BLaER1 (cell line): ENCODE results near the gene PRR14.

Experiments used
- H3K27ac ChIP-seq: shearing (Covaris generic); formaldehyde crosslinking; 2 replicates; pipeline ENCODE4 v1.8.1; 2022
- H3K27me3 ChIP-seq: shearing (Covaris generic); formaldehyde crosslinking; 2 replicates; pipeline ENCODE4 v1.8.1; 2022
- H3K36me3 ChIP-seq: shearing (Covaris generic); formaldehyde crosslinking; 2 replicates; pipeline ENCODE4 v1.8.1; 2022
- H3K4me1 ChIP-seq: shearing (Covaris generic); formaldehyde crosslinking; 2 replicates; pipeline ENCODE4 v1.8.1; 2022
- H3K4me2 ChIP-seq: shearing (Covaris generic); formaldehyde crosslinking; 2 replicates; pipeline ENCODE4 v1.8.1; 2022
- H3K4me3 ChIP-seq: shearing (Covaris generic); formaldehyde crosslinking; 2 replicates; pipeline ENCODE4 v1.8.1; 2022
- H3K9ac ChIP-seq: shearing (Covaris generic); formaldehyde crosslinking; 2 replicates; pipeline ENCODE4 v1.8.1; 2022
- H3K9me3 ChIP-seq: shearing (Covaris generic); formaldehyde crosslinking; 2 replicates; pipeline ENCODE4 v1.8.1; 2022
- H4K20me1 ChIP-seq: shearing (Covaris generic); formaldehyde crosslinking; 2 replicates; pipeline ENCODE4 v1.8.1; 2022
- Cebpa-rat ChIP-seq: shearing (Covaris generic); IDR thresholded peaks from 2 replicates; pipeline ENCODE4 v1.8.1; 2022

Gene PRR14

GRCh38 chr16:30650369-30651123 lies at the start of gene PRR14:
Gene PRR14, plus strand, starts transcription at chr16:30650960. Its CDS starts 686 bp downstream, at chr16:30651646.
- Histone ChIP-seq H3K4me3 (peak within 1 kb of the TSS; percentile 75), H3K27ac (peak within 1 kb of the TSS; percentile 91), H3K9ac (peak within 1 kb of the TSS; percentile 81), H3K4me1 (peaks cover 34% of the 10 kb centered on the region), H3K36me3 (peaks cover 30% of the 10 kb centered on the region), H4K20me1 (no peaks in the 10 kb centered on the region), H3K9me3 (no peaks in the 10 kb centered on the region), H3K4me2 (peak within 1 kb of the TSS; percentile 90), H3K27me3 (no peaks in the 10 kb centered on the region)
- TF ChIP-seq Cebpa-rat: no peak

GRCh38 chr16:30601966-30602365 lies 48.8 kb upstream of the PRR14 start:
- Histone ChIP-seq H4K20me1 (peaks cover 21% of the 10 kb centered on the region; the same call in 1 of the 2 replicates), H3K27ac (no peak overlapping the region), H3K36me3 (peaks cover 70% of the 10 kb centered on the region), H3K9me3 (no peaks in the 10 kb centered on the region), H3K4me1 (no peaks in the 10 kb centered on the region), H3K4me2 (no peak overlapping the region), H3K27me3 (no peaks in the 10 kb centered on the region), H3K9ac (no peak overlapping the region), H3K4me3 (no peak overlapping the region)
- no peak for TF ChIP-seq Cebpa-rat

- Histone ChIP-seq H4K20me1 (peaks cover 21% of the 10 kb centered on the region; the same call in 1 of the 2 replicates), H3K4me1 (0 out of 2 replicates have a peak, but pooled peaks cover 3% of the 10 kb centered on the region), H3K9me3 (no peaks in the 10 kb centered on the region), H3K36me3 (peaks cover 78% of the 10 kb centered on the region), H3K27ac (no peak overlapping the region), H3K4me3 (no peak overlapping the region), H3K9ac (no peak overlapping the region), H3K4me2 (no peak overlapping the region), H3K27me3 (no peaks in the 10 kb centered on the region)
- TF ChIP-seq Cebpa-rat: no peak
These were observed 48.0 kb upstream of the PRR14 start for GRCh38 chr16:30602616-30603277.

- peaks cover 21% of the 10 kb centered on the region; the same call in 1 of the 2 replicates for H4K20me1 ChIP-seq
- peaks cover 15% of the 10 kb centered on the region for H3K4me1 ChIP-seq
- no peak overlapping the region for H3K4me3 ChIP-seq
- no peaks in the 10 kb centered on the region for H3K9me3 ChIP-seq
- no peak for TF ChIP-seq Cebpa-rat
- no peak overlapping the region for H3K27ac ChIP-seq
- no peak overlapping the region for H3K9ac ChIP-seq
- no peaks in the 10 kb centered on the region for H3K27me3 ChIP-seq
- no peak overlapping the region for H3K4me2 ChIP-seq
- H3K36me3 ChIP-seq: peaks cover 83% of the 10 kb centered on the region
These were observed 46.8 kb upstream of the PRR14 start for GRCh38 chr16:30603945-30604315.

- Histone ChIP-seq H3K27me3 (no peaks in the 10 kb centered on the region), H3K27ac (no peak overlapping the region), H3K36me3 (peaks cover 78% of the 10 kb centered on the region), H3K4me3 (no peak overlapping the region), H4K20me1 (peaks cover 21% of the 10 kb centered on the region; the same call in 1 of the 2 replicates), H3K4me2 (no peak overlapping the region), H3K9ac (no peak overlapping the region), H3K9me3 (no peaks in the 10 kb centered on the region), H3K4me1 (peaks cover 20% of the 10 kb centered on the region)
- no peak for TF ChIP-seq Cebpa-rat
These were observed 46.3 kb upstream of the PRR14 start for GRCh38 chr16:30604316-30604947.

- Histone ChIP-seq H3K27ac (no peak overlapping the region), H3K4me1 (peaks cover 21% of the 10 kb centered on the region), H3K9me3 (no peaks in the 10 kb centered on the region), H3K36me3 (peaks cover 77% of the 10 kb centered on the region), H3K4me3 (no peak overlapping the region), H3K4me2 (no peak overlapping the region), H3K9ac (no peak overlapping the region), H4K20me1 (peaks cover 21% of the 10 kb centered on the region; the same call in 1 of the 2 replicates), H3K27me3 (no peaks in the 10 kb centered on the region)
- TF ChIP-seq Cebpa-rat: no peak
These were observed 45.6 kb upstream of the PRR14 start for GRCh38 chr16:30605158-30605557.

GRCh38 chr16:30606004-30606403 lies 44.8 kb upstream of the PRR14 start:
- H3K36me3 ChIP-seq: peaks cover 70% of the 10 kb centered on the region
- peaks cover 26% of the 10 kb centered on the region for H3K4me1 ChIP-seq
- no peaks in the 10 kb centered on the region for H3K9me3 ChIP-seq
- H3K4me2 ChIP-seq: no peak overlapping the region
- H3K27me3 ChIP-seq: no peaks in the 10 kb centered on the region
- H3K4me3 ChIP-seq: no peak overlapping the region
- no peak for TF ChIP-seq Cebpa-rat
- H3K9ac ChIP-seq: no peak overlapping the region
- no peak overlapping the region for H3K27ac ChIP-seq
- peaks cover 21% of the 10 kb centered on the region; the same call in 1 of the 2 replicates for H4K20me1 ChIP-seq

GRCh38 chr16:30609002-30609925 lies 41.5 kb upstream of the PRR14 start:
- TF ChIP-seq Cebpa-rat: no peak
- Histone ChIP-seq H3K9me3 (no peaks in the 10 kb centered on the region), H4K20me1 (0 out of 2 replicates have a peak, but pooled peaks cover 5% of the 10 kb centered on the region), H3K9ac (peak overlapping the region; percentile 98), H3K27ac (peak overlapping the region; percentile 99), H3K4me3 (peak overlapping the region; percentile 87), H3K36me3 (peaks cover 41% of the 10 kb centered on the region), H3K27me3 (no peaks in the 10 kb centered on the region), H3K4me1 (peaks cover 30% of the 10 kb centered on the region), H3K4me2 (peak overlapping the region; percentile 92)
